ENCODE results near the gene KCNN1. TPM values are rescaled to one million over a fixed set of nuclear protein-coding genes. Genes with fewer than 3 reads are reported as not detected.
A peak's percentile ranks its signal among the peaks of the same experiment; 100 is the strongest.

The KCNN1 gene
- total RNA-seq, 1 experiment from 2014 or later: 0.07 TPM

GRCh38 chr19:17947815-17948513, 18.9 kb upstream of the KCNN1 start:
- DNase-seq (ENCODE audit: low read depth): peak; percentile 90

DNA sequence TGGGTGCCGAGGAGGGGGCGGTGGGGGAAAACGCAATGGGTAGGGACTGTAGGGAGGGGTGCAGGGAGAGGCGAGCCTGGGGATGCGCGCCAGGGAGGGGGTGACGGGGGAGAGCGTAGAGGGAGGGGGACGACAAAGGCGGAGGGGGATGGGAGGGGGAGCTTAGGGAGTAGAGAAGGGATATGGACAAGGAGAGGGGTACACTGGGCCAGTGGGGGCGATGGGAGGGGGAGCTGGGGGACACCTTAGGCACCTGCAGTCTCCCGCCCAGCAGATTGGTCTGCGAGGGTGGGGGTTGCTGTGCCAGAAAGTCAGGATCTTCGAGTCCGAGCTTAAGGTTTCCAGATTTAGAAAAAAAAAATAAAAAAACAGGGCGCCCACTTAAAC, 18.4 kb upstream of the KCNN1 start:
- no peak for DNase-seq (ENCODE audit: low read depth)

DNA sequence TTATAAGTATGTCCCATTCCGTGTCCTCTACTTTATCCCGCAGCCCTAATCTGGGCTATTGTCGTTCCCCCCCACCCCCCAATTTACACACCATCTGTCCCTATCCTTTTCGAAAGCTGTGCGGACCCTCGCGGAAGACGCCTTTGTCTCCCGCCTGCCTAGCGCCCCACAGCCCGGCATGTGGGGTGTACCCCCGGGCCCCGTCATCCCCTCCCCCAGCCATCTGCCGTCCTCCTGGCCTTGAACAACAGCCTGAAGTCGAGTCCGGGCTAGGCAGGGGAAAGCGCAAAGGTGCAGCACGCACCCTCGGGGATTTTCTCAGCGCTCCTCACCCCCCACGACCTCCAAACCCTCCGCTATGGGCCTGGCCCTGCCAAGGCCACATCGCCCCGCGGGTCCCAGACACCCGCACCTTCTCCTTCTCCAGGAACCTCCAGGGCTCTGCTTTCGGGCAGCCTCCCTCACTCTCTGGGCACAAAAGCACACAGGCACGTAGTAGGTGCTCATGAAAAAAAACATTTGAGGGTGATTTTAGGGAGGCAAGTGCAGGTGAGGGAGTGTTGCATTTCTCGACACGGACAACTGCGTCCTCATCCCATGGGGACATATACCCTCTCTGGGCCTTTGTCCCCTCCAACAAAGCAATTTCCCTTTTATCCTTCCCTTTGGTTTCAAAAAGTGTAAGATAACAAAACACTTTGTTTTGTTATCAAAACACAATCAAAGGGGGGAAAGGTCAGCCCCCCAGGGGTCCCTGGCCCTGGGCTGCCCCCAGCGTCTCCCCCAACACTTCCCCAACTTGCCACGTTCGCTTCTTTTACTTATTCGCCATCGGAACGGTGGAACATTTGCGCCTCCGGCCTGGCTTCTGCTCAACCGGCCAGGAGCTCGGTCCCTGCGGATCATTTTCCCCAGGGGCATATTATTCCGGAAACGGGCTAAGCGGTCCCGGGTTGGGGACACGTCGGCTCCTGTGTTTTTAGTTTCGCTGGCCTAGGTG, 17.7 kb upstream of the KCNN1 start:
- no peak for DNase-seq (ENCODE audit: low read depth)

DNA sequence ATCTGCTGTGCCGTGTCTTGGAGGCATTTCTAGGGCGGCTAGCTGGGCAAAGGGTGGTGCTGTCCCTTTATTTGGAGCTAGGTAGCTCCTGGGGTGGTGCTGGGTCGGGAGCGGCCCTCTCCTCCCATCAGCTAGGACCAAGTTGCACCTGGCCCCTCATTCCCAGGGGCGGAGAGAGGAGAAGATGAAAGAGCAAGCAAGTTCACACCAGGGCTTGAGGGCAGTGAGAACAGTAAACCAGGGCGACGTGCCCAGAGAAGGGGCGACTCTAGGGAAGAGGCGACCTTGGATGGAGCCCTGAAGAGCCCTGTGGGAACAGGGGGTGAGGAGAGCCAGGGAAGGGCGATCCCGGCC, 17.0 kb upstream of the KCNN1 start:
- DNase-seq (ENCODE audit: low read depth): no peak

DNA sequence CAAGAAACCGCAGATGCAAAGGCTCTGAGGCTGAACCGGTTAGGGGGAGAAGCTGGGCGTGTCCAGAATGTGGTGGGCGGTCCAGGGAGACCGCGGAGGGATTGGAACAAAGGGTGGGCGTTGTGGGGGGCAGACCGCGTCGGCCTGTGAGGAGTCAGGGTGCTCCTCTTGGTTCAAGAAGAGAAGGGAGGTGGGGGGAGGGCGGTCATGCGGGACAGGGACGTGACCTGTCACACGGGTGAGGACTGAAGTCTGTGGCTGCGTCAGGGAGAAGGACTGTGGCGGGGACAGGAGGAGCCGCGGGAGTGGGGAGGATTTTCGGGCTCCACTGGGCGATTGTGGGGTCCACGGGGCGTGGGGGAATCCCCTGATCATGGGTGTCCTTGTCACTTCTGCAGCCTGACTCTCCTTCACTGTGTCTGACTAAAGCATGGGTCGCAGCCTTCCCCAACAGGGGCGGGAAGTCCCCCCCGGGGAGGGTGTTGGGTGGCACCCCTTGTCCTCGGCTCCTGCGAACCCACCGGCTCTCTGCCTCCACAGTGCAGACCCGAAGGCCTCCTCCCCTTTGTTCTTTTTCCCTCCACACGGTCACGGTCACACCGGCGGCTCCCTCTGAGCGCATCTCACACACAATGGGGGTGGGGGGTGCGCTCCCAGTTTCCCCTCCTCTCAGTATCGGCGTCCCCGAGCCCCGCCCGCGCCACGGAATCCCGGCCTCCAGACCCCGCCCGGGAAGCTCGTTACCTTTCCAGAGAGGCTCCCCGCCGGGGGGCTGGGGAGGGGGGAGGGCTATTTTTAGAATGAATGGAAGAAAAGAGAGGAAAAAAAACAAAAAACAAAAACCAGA, 16.4 kb upstream of the KCNN1 start:
- DNase-seq (ENCODE audit: low read depth): no peak

- no peak for DNase-seq (ENCODE audit: low read depth)
Measured at GRCh38 chr19:17951157-17951989, 15.5 kb upstream of the KCNN1 start.

GRCh38 chr19:17951990-17952976, 14.6 kb upstream of the KCNN1 start:
- no peak for DNase-seq (ENCODE audit: low read depth)

- no peak for DNase-seq (ENCODE audit: low read depth)
Measured at GRCh38 chr19:17953316-17953801, 13.5 kb upstream of the KCNN1 start.

DNA sequence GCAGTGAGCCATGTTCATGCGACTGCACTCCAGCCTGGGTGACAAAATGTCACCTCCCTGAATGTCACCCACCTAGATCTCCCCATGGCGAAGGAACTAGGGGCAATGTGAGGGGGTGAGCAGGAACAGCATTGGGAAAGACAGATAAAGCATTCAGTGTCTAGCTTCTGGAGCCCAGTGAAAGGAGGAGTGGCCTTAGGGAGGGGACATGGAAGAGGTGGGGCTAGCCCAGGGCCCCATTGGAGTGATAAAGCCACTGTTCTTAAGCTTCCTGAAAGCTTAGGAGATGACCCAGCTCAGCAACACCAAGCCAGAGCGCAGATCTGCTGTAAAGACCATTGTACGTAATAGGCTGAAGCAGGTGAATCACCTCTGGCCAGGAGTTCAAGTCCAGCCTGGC, 13.0 kb upstream of the KCNN1 start:
- DNase-seq (ENCODE audit: low read depth): no peak

DNA sequence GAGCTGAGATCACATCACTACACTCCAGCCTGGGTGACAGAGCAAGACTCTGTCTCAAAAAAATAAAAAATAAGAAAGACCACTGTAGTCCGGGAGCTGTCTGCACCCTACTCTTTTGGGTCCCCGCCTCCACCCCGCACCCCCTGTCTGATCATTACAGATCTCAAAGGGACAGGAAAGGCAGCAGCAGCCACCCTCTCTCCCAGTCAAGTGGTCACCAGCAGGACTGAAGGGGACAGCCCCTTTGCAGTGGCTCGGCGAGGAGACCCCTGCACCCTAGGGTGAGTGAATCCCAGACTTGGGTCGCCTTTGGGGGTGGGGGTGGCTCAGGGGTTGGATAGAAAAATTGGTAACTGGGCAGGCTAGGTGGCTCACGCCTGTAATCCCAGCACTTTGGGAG, 12.5 kb upstream of the KCNN1 start:
- no peak for DNase-seq (ENCODE audit: low read depth)

DNA sequence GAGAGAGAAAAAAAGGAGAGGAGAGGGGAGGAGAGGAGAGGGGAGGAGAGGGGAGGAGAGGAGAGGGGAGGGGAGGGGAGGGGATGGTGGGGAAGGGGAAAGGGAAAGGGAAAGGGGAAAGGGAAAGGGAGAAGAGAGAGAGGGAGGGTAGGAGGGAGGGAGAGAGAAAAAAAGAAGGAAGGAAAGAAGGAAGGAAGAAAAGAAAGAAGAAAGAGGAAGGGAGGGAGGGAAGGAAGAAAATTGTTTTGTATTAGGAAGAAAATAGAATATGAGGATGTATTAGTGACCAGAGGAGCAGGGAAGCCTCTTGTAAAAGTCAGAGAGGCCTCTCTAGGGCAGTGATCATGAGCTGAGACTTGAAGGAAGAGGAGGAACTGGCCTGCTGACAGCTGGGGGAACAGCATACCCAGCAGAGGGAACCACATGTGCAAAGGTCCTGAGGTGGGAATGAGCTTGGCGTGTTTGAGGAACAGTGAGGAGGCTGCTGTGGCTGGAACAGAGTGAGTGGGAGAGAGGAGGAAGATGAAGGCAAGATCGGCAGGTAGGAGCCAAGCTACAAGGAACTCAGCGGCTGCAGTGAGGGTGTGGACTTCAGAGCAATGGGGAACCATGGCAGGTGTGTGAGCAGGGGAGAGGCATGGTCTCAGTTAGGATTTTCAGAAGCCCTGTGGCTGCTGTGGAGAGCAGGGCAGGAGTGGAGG, 9.6 kb upstream of the KCNN1 start:
- DNase-seq (ENCODE audit: low read depth): no peak

DNA sequence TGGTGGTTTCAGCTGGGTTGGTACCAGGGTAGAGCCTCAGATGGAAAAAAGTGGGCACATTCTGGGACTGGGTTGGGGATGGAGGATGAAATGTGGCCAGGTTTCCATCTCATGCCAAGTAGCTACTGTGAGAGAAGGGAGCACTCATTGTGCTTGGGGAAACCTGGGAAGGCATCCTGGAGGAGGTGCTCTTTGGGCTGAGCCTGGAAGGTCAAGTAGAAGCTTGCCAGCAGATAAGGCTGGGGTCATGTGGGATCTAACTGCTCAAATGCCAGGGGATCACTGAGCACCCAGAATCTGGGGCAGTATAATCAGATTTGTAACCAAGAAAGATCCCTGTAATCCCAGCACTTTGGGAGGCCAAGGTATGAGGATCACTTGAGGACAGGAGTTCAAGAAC, 9.0 kb upstream of the KCNN1 start:
- no peak for DNase-seq (ENCODE audit: low read depth)

GRCh38 chr19:17963936-17964691, 2.8 kb upstream of the KCNN1 start:
- DNase-seq (ENCODE audit: low read depth): no peak

- DNase-seq (ENCODE audit: low read depth): no peak
Measured at GRCh38 chr19:17965370-17966128, 1.4 kb upstream of the KCNN1 start.

GRCh38 chr19:17966129-17966483, 801 bp upstream of the KCNN1 start:
- no peak for DNase-seq (ENCODE audit: low read depth)

DNA sequence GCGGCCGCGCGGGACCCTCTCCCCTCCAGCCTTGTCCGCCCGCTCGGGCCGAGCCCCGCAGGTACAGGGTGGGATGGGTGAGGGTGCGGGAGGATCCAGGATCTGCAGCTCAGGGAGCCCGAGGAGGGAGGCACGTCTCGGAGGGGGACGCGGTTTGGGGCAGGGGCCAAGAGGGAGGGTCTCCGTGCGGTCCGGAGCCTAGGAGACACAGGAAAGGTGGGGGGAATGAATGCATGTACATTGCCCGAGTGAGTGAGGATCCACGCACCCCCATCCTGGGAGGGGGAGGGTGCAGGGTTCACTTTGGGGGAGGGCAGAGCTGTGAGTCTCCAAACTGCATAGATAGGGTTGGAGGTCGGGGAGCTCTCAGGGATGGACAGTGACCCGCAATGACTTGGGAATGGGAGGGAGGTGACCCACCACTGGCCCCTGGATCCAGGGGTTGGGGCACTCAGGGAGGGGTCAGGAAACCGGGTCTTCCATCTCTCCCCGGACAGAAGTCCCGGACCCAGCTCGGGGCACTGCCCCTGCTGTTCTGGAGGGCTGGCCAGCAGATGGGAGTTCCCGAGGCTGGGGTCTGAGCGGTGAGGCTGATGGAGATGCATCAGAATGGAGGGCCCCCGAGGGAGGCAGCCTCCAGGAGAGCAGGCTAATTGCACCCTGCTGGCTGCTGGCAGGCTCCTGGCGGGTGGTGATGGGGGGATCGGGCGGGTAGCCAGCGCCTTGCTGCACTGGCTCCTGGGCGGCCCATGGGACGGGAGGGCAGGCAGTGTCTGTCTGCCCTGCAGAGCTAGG, 547 bp downstream of the KCNN1 start:
- DNase-seq (ENCODE audit: low read depth): no peak

GRCh38 chr19:17968362-17968761, 1.5 kb downstream of the KCNN1 start:
- DNase-seq (ENCODE audit: low read depth): no peak
